Gastrocnemius medialis (tissue), 4 donors: ENCODE data around the gene LPIN1. TPM values are rescaled to one million over a fixed set of nuclear protein-coding genes. Genes with fewer than 3 reads are reported as not detected.

Experiments
- ATAC-seq, 2 donors: fragments of 150-250 bp; one replicate each; pipeline ENCODE4 v1.9.1; 2016
- DNase-seq, 2 donors: peaks; one replicate each; pipeline ENCODE4 v3.0.0-alpha.2; 2019
- H3K27ac ChIP-seq, 4 donors: fragments of 200-600 bp; sonication (generic); 1 replicate in 1 of 4; 2 replicates in 3 of 4; pipeline ENCODE4 v1.5.1; 2016 to 2018; ENCODE audit warnings: mild to moderate bottlenecking in 2 of 4, moderate library complexity in 1 of 4
- H3K27me3 ChIP-seq, 3 donors: fragments of 200-600 bp; sonication (generic) in 2 of 3; 1 replicate in 1 of 3; 2 replicates in 2 of 3; pipeline versions ENCODE4 v1.5.1 to v1.6.0; 2016 to 2019; ENCODE audit warnings: mild to moderate bottlenecking in 1 of 3, moderate library complexity in 1 of 3
- H3K36me3 ChIP-seq, 2 donors: fragments of 200-600 bp; sonication (generic) in 1 of 2; one replicate each; pipeline ENCODE4 v1.5.1; 2017 to 2018
- H3K4me1 ChIP-seq, 2 donors: fragments of 200-600 bp; sonication (generic) in 1 of 2; one replicate each; pipeline ENCODE4 v1.5.1; 2016 to 2017; ENCODE audit warnings: mild to moderate bottlenecking in 2 of 2
- H3K4me3 ChIP-seq, 4 donors: fragments of 200-600 bp; sonication (generic) in 3 of 4; 1 replicate in 1 of 4; 2 replicates in 3 of 4; pipeline ENCODE4 v1.5.1; 2016 to 2019; ENCODE audit warnings: mild to moderate bottlenecking in 2 of 4
- H3K9me3 ChIP-seq, 3 donors: fragments of 200-600 bp; sonication (generic) in 2 of 3; 1 replicate in 1 of 3; 2 replicates in 2 of 3; pipeline ENCODE4 v1.5.1; 2016 to 2019
- CTCF ChIP-seq, 5 experiments: fragments of 450-650 bp in 3 of 5; fragments of 200-600 bp in 2 of 5; sonication (generic) in 2 of 5; IDR thresholded peaks in 4 of 5; conservative IDR thresholded peaks in 1 of 5; 1 replicate in 4 of 5; 2 replicates in 1 of 5; pipeline ENCODE4 v1.5.1; 2016 to 2019; ENCODE audit warnings: antibody characterized with exemption in 5 of 5, mild to moderate bottlenecking in 3 of 5, moderate library complexity in 3 of 5
- POLR2A ChIP-seq, 2 donors: fragments of 450-650 bp; IDR thresholded peaks; one replicate each; pipeline ENCODE4 v1.6.1; 2017; ENCODE audit warnings: antibody characterized with exemption in 2 of 2, mild to moderate bottlenecking in 2 of 2, moderate library complexity in 2 of 2
- in situ Hi-C, 4 donors: fragments of 200-750 bp; cut with MboI; loops; one replicate each; pipeline versions ENCODE4 v1.15.0 to v1.8.0; 2017; ENCODE audit warnings: low sequenced_read_pairs in 4 of 4
- intact Hi-C: fragments of 100-400 bp; cut with DNase I; formaldehyde crosslinking; loops from one replicate; pipeline ENCODE4 v1.15.1; 2023; ENCODE audit warnings: low total_unique reads
- total RNA-seq, 4 donors: library from RNA; depleted of rRNA; stranded (reverse); fragments of >200 nt; gene quantifications; one replicate each; pipeline versions ENCODE4 v1.1.0 to v1.2.3, GENCODE V29; 2016

LPIN1 gene
- total RNA-seq, 4 donors from 2014 or later: 292 to 606 (median 472) TPM

- no peak overlapping the region for H3K4me3 ChIP-seq
- no peaks in the 10 kb centered on the region for H3K9me3 ChIP-seq
- in situ Hi-C loops: loop anchor here (10.0 to 25.0 kb wide), 3 partner anchors 101 to 324 kb away; partner anchors contain the start of gene E2F6 (in 1 of the 4)
- no peaks in the 10 kb centered on the region for H3K27me3 ChIP-seq
- ATAC-seq (no peak), DNase-seq (no peak)
- H3K4me1 ChIP-seq: no peaks in the 10 kb centered on the region
- H3K36me3 ChIP-seq: peaks cover 0 to 100% of the 10 kb centered on the region in 2 donors
- intact Hi-C loops: no loop called here
- TF ChIP-seq POLR2A (IDR thresholded peaks at IDR 0.05) (no peak), CTCF (IDR thresholded peaks at IDR 0.05 in 4 of 5, conservative IDR thresholded peaks at IDR 0.05 in 1 of 5) (no peak)
- H3K27ac ChIP-seq: peak overlapping the region in 2 of 4 donors; percentile 11 to 17
These were observed 39.8 kb downstream of the LPIN1 start for GRCh38 chr2:11786191-11786590.

- ATAC-seq (no peak), DNase-seq (no peak)
- Histone ChIP-seq H3K4me3 (no peak overlapping the region), H3K4me1 (no peaks in the 10 kb centered on the region), H3K36me3 (peaks cover 0 to 100% of the 10 kb centered on the region in 2 donors), H3K27me3 (no peaks in the 10 kb centered on the region), H3K9me3 (no peaks in the 10 kb centered on the region), H3K27ac (peak overlapping the region in 1 of 4 donors; percentile 11)
- TF ChIP-seq CTCF (IDR thresholded peaks at IDR 0.05 in 4 of 5, conservative IDR thresholded peaks at IDR 0.05 in 1 of 5) (no peak), POLR2A (IDR thresholded peaks at IDR 0.05) (no peak)
- in situ Hi-C loops: loop anchor here (10.0 to 25.0 kb wide), 3 partner anchors 102 to 324 kb away; partner anchors contain the start of gene E2F6 (in 1 of the 4)
- intact Hi-C loops: no loop called here
These were observed 40.2 kb downstream of the LPIN1 start for GRCh38 chr2:11786592-11786991.

- in situ Hi-C loops (loop anchor here (10.0 to 25.0 kb wide), 3 partner anchors 103 to 326 kb away; partner anchors contain the start of gene E2F6 (in 1 of the 4)), intact Hi-C loops (no loop called here)
- ATAC-seq: no peak
- no peak for TF ChIP-seq POLR2A (IDR thresholded peaks at IDR 0.05)
- no peak for TF ChIP-seq CTCF (IDR thresholded peaks at IDR 0.05 in 4 of 5, conservative IDR thresholded peaks at IDR 0.05 in 1 of 5)
- no peak for DNase-seq
- Histone ChIP-seq H3K27me3 (no peaks in the 10 kb centered on the region), H3K36me3 (peaks cover 3 to 100% of the 10 kb centered on the region in 2 donors), H3K9me3 (no peaks in the 10 kb centered on the region), H3K4me1 (no peaks in the 10 kb centered on the region), H3K4me3 (no peak overlapping the region), H3K27ac (no peak overlapping the region)
These were observed 41.6 kb downstream of the LPIN1 start for GRCh38 chr2:11787991-11788390.

GRCh38 chr2:11788461-11789124, 42.2 kb downstream of the LPIN1 start:
- TF ChIP-seq CTCF (IDR thresholded peaks at IDR 0.05 in 4 of 5, conservative IDR thresholded peaks at IDR 0.05 in 1 of 5) (no peak), POLR2A (IDR thresholded peaks at IDR 0.05) (no peak)
- Histone ChIP-seq H3K27me3 (no peaks in the 10 kb centered on the region), H3K4me1 (no peaks in the 10 kb centered on the region), H3K4me3 (no peak overlapping the region), H3K9me3 (no peaks in the 10 kb centered on the region), H3K36me3 (peaks cover 9 to 100% of the 10 kb centered on the region in 2 donors), H3K27ac (no peak overlapping the region)
- DNase-seq (no peak), ATAC-seq (no peak)
- intact Hi-C loops: no loop called here
- in situ Hi-C loops: loop anchor here (10.0 to 25.0 kb wide), 3 partner anchors 104 to 326 kb away; partner anchors contain the start of gene E2F6 (in 1 of the 4)
